Caco-2 (cell line): ENCODE measurements around the gene RNU1-1. TPM values are rescaled to one million over a fixed set of nuclear protein-coding genes. Genes with fewer than 3 reads are reported as not detected.
"Not testable (repeated sequence)": the region's sequence is repeated elsewhere in the genome, so short reads cannot be mapped to it uniquely, and the experiment has no call there.

Source experiments
- BruUV-seq: library from RNA; stranded (reverse); fragments of 400-500 nt; replicated peaks from 2 replicates; lab custom pipeline; 2021; lab: Mats Ljungman, UMichigan
- CTCF ChIA-PET: fragments of 300-600 bp; sonication (Branson Sonifier 250); formaldehyde crosslinking; loops from one replicate; lab custom pipeline; 2022; ENCODE audit warnings: antibody characterized with exemption; lab: Charles Lee
- POLR2A ChIA-PET: fragments of 300-600 bp; sonication (Branson Sonifier 250); formaldehyde crosslinking; loops from one replicate; lab custom pipeline; 2022; ENCODE audit warnings: antibody characterized with exemption; lab: Charles Lee
- DNase-seq, 2 experiments: peaks; one replicate each; pipeline versions ENCODE4 v3.0.0 to v3.0.0-alpha.2; 2020 to 2022
- H3K27me3 ChIP-seq: replicated peaks from 2 replicates; pipeline ENCODE4 v1.6.0; 2011; ENCODE audit warnings: low read length; ENCODE audit not compliant: control insufficient read depth, insufficient read depth
- H3K36me3 ChIP-seq: 2 replicates; pipeline ENCODE4 v1.5.1; 2011; ENCODE audit warnings: low read length; ENCODE audit not compliant: control insufficient read depth, insufficient read depth
- H3K4me1 ChIP-seq: fragments of 250-450 bp; sonication (Bioruptor Pico); 2 replicates; pipeline ENCODE4 v1.5.1; 2020; ENCODE audit warnings: mild to moderate bottlenecking
- H3K4me3 ChIP-seq: 2 replicates; pipeline ENCODE4 v1.5.1; 2011; ENCODE audit warnings: low read depth, mild to moderate bottlenecking, control low read depth, low read length
- H3K9me3 ChIP-seq: fragments of 250-450 bp; sonication (Bioruptor Pico); 2 replicates; pipeline ENCODE4 v1.5.1; 2020; ENCODE audit warnings: mild to moderate bottlenecking, moderate library complexity
- H3K27ac Mint-ChIP-seq: one replicate; pipeline ENCODE4 v1.8.0; 2022; ENCODE audit warnings: mixed read lengths; ENCODE audit not compliant: unreplicated experiment
- H3K27me3 Mint-ChIP-seq: one replicate; pipeline ENCODE4 v1.8.0; 2022; ENCODE audit warnings: mixed read lengths; ENCODE audit not compliant: insufficient read depth, unreplicated experiment
- H3K36me3 Mint-ChIP-seq: one replicate; pipeline ENCODE4 v1.8.0; 2022; ENCODE audit warnings: mild to moderate bottlenecking, mixed read lengths; ENCODE audit not compliant: insufficient read depth, unreplicated experiment
- H3K4me1 Mint-ChIP-seq: one replicate; pipeline ENCODE4 v1.8.0; 2022; ENCODE audit warnings: low read depth, mixed read lengths; ENCODE audit not compliant: unreplicated experiment
- H3K4me3 Mint-ChIP-seq: one replicate; pipeline ENCODE4 v1.8.0; 2022; ENCODE audit warnings: mild to moderate bottlenecking, moderate library complexity, mixed read lengths; ENCODE audit not compliant: unreplicated experiment
- H3K9me3 Mint-ChIP-seq: one replicate; pipeline ENCODE4 v1.8.0; 2022; ENCODE audit warnings: mixed read lengths; ENCODE audit not compliant: unreplicated experiment
- intact Hi-C: fragments of 100-400 bp; cut with micrococcal nuclease; formaldehyde crosslinking; loops from one replicate; pipeline ENCODE4 v1.10.0; 2022; ENCODE audit not compliant: unreplicated experiment
- total RNA-seq: library from RNA; stranded (reverse); gene quantifications from 2 replicates; pipeline ENCODE4 v1.2.3, GENCODE V29; 2022

The RNU1-1 gene
- total RNA-seq, 1 experiment from 2014 or later = 1,622 TPM

DNA sequence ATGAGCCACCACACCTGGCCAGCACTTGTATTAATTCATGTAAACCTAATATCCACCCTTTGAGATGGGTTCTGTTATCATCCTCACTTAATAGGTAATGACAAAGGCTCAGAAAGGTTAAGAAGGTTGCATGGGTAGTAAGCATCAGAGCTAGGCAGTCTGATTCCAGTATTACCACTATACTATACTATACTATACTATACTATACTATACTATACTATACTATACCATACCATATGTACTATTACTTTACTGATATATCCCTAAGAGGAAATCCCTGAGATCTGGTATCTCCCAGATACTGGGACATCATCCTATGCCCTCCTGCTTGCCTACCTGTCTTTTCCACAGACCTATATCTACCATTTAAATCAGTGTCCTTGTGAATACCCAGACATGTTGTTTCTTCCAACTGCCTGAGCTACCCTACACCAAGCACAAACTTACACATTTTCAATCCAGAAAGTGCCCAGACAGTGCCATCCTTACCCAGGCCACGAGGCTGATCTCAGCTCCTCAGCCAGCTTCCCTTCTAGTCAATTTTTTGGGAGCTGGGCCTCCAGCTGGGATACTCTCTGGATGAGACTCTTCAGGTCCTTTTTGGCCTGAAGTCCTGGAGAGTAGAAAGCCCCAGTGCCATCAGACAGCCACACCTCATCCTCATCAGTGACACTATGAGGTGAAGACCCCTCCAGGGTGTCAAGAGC lies 36.3 kb upstream of the RNU1-1 start:
- BruUV-seq, H3K9me3 Mint-ChIP-seq, POLR2A ChIA-PET: not testable (repeated sequence)

DNA sequence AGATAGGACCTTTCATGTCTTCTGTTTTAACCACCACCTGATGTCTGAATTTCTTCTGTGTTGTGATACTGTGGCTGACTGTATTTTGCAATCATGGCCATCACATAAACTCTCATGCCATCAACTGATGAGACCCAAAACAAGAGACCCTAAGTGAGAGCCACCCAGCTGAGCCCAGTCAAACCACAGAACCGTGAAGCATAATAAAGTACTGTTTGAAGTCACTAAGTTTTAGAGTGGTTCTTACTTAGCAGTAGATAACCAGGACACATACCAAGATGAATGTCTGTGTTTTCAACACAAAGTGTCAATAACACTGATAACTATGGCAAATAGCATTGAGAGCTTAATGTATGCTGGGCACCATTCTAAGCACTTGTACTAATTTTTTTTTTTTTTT lies 35.5 kb upstream of the RNU1-1 start:
- H3K27ac Mint-ChIP-seq, CTCF ChIA-PET, H3K4me1 ChIP-seq, H3K9me3 ChIP-seq, H3K27me3 ChIP-seq, H3K4me3 ChIP-seq, H3K4me1 Mint-ChIP-seq, BruUV-seq, intact Hi-C loops, H3K9me3 Mint-ChIP-seq, H3K36me3 Mint-ChIP-seq, DNase-seq, POLR2A ChIA-PET, H3K4me3 Mint-ChIP-seq, H3K27me3 Mint-ChIP-seq, H3K36me3 ChIP-seq: not testable (repeated sequence)

More for the DNA sequence above, 36.3 kb upstream of the RNU1-1 start:
- H3K4me3 ChIP-seq, H3K4me1 ChIP-seq, H3K27ac Mint-ChIP-seq, DNase-seq, H3K36me3 ChIP-seq, CTCF ChIA-PET, H3K4me1 Mint-ChIP-seq, H3K4me3 Mint-ChIP-seq, intact Hi-C loops, H3K9me3 ChIP-seq, H3K27me3 ChIP-seq, H3K27me3 Mint-ChIP-seq, H3K36me3 Mint-ChIP-seq: not testable (repeated sequence)

DNA sequence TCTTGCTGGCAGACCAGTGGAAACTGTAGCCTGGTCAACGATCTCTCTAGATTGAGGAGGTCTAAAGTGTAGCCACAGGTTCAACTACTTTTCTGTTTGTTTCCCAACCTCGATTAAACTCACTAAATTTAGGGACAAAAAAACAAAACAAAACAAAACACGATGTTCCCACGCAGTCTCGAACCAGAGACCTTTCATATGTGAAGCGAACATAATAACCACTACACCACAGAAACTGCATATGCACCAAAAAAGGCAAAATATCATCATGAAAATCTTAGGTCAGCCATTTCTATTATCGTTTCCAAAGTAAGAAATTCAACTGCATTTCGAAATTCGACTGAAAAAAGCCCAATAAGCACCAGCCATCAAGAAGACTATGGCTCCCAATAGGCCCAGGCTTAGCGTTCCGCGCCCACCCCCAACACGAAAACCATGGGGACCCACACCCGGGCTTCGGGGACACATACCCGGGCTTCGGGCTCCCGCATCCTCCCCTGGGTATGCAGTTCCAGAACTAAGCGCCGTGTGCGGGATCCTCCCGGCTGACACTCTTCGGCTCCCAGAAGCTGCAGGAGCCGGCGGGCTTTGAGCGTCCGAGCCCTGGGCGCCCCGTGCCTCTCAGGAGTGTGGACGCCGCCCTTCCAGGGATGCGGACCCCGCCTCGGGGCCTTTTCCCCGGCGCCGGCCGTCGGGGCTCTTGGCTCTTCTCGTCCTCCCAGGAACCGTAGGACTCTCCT lies 33.6 kb upstream of the RNU1-1 start:
- H3K9me3 ChIP-seq, H3K27ac Mint-ChIP-seq, H3K36me3 ChIP-seq, H3K9me3 Mint-ChIP-seq, H3K4me1 ChIP-seq, intact Hi-C loops, POLR2A ChIA-PET, H3K27me3 ChIP-seq, H3K4me3 Mint-ChIP-seq, H3K27me3 Mint-ChIP-seq, H3K4me1 Mint-ChIP-seq, CTCF ChIA-PET, H3K4me3 ChIP-seq, H3K36me3 Mint-ChIP-seq, DNase-seq, BruUV-seq: not testable (repeated sequence)

GRCh38 chr1:16545682-16546095 lies 31.6 kb upstream of the RNU1-1 start:
- H3K9me3 Mint-ChIP-seq, H3K4me3 ChIP-seq, H3K36me3 Mint-ChIP-seq, H3K27me3 Mint-ChIP-seq, H3K4me1 Mint-ChIP-seq, H3K36me3 ChIP-seq, H3K9me3 ChIP-seq, intact Hi-C loops, POLR2A ChIA-PET, H3K4me1 ChIP-seq, CTCF ChIA-PET, H3K27me3 ChIP-seq: not testable (repeated sequence)
- DNase-seq = peak; percentile 40 to 55
- peak overlapping the region; percentile 74 for H3K27ac Mint-ChIP-seq
- BruUV-seq = TSS peak; percentile 100
- H3K4me3 Mint-ChIP-seq = peak overlapping the region; percentile 43

DNA sequence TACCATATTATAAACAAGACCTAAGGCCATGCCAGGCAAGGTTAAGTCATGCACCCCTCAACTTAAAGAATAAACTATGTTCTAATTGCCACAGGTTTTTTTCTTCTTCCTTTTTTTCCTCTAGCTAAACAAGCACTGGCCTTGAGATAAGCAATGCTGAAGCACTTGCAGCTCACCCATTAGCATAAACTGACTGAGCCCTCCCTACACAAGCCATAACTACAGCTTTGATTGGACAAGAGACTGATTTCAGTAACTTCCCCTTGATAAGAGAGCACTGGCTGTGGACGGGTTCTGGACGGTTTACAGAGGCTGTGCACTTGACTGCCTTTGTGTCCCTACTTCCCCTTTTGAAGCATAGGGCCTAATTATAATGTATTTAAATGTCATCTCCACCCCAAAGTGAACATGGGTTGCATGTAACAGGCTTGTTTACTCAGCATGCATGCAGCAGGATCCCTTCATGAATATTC lies 26.4 kb upstream of the RNU1-1 start:
- DNase-seq, H3K27ac Mint-ChIP-seq, H3K36me3 Mint-ChIP-seq, H3K9me3 Mint-ChIP-seq, POLR2A ChIA-PET, H3K4me1 Mint-ChIP-seq, BruUV-seq, H3K27me3 ChIP-seq, intact Hi-C loops, H3K27me3 Mint-ChIP-seq, H3K36me3 ChIP-seq, CTCF ChIA-PET, H3K9me3 ChIP-seq, H3K4me3 ChIP-seq, H3K4me3 Mint-ChIP-seq, H3K4me1 ChIP-seq: not testable (repeated sequence)

DNA sequence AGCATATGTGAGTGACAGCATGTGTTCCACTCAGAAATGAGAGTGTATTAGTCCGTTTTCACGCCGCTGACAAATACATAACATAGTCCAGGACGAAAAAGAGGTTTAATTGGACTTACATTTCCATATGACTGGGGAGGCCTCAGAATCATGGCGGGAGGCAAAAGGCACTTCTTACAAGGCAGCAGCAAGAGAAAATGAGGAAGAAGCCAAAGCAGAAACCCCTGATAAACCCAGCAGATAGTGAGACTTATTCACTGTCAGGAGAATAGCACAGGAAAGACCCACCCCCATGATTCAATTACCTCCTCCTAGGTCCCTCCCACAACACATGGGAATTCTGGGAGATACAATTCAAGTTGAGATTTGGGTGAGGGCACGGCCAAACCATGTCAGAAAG lies 23.4 kb upstream of the RNU1-1 start:
- H3K36me3 Mint-ChIP-seq, POLR2A ChIA-PET, BruUV-seq, H3K27me3 ChIP-seq, DNase-seq, H3K4me1 Mint-ChIP-seq, H3K36me3 ChIP-seq, intact Hi-C loops, H3K27ac Mint-ChIP-seq, CTCF ChIA-PET, H3K9me3 Mint-ChIP-seq, H3K27me3 Mint-ChIP-seq, H3K9me3 ChIP-seq, H3K4me3 Mint-ChIP-seq, H3K4me3 ChIP-seq, H3K4me1 ChIP-seq: not testable (repeated sequence)

GRCh38 chr1:16536796-16537195 lies 22.7 kb upstream of the RNU1-1 start:
- H3K4me3 Mint-ChIP-seq, CTCF ChIA-PET: not testable (repeated sequence)

More at GRCh38 chr1:16536796-16537195, 22.7 kb upstream of the RNU1-1 start:
- H3K36me3 ChIP-seq, DNase-seq, H3K27me3 ChIP-seq, H3K36me3 Mint-ChIP-seq, H3K9me3 Mint-ChIP-seq, H3K9me3 ChIP-seq, H3K27me3 Mint-ChIP-seq, POLR2A ChIA-PET, H3K4me1 ChIP-seq, H3K4me3 ChIP-seq, BruUV-seq, H3K27ac Mint-ChIP-seq, H3K4me1 Mint-ChIP-seq, intact Hi-C loops: not testable (repeated sequence)
